Aorta (tissue), 5 donors: Measurements from ENCODE around the gene QSOX2. TPM values are rescaled to one million over a fixed set of nuclear protein-coding genes. Genes with fewer than 3 reads are reported as not detected.

Experiments
- ATAC-seq: fragments of 200-7000 bp; cut with Tn5 transposase; one replicate; pipeline ENCODE4 v1.9.1; 2022; ENCODE audit warnings: moderate library complexity; ENCODE audit not compliant: low FRiP score
- DNase-seq, 2 donors: peaks; one replicate each; pipeline ENCODE4 v3.0.0-alpha.2; 2020
- H3K27ac ChIP-seq, 2 donors: one replicate each; pipeline ENCODE4 v1.5.1; 2013; ENCODE audit warnings: low read length in 2 of 2, mild to moderate bottlenecking in 2 of 2, moderate library complexity in 2 of 2, control low read depth in 1 of 2, inconsistent platforms in 1 of 2, low read depth in 1 of 2
- H3K27me3 ChIP-seq, 2 donors: one replicate each; pipeline ENCODE4 v1.6.1; 2013; ENCODE audit warnings: control low read depth in 1 of 2, low read length in 1 of 2, mild to moderate bottlenecking in 1 of 2, moderate library complexity in 1 of 2; ENCODE audit not compliant: insufficient read depth in 2 of 2, control insufficient read depth in 1 of 2
- H3K36me3 ChIP-seq, 2 donors: one replicate each; pipeline ENCODE4 v1.6.1; 2013; ENCODE audit warnings: control low read depth in 1 of 2, low read length in 1 of 2, mild to moderate bottlenecking in 1 of 2; ENCODE audit not compliant: insufficient read depth in 2 of 2, control insufficient read depth in 1 of 2
- H3K4me1 ChIP-seq, 2 donors: one replicate each; pipeline ENCODE4 v1.6.1; 2013; ENCODE audit warnings: low read length in 2 of 2, control low read depth in 1 of 2, mild to moderate bottlenecking in 1 of 2, moderate library complexity in 1 of 2; ENCODE audit not compliant: insufficient read depth in 2 of 2, control insufficient read depth in 1 of 2
- H3K4me3 ChIP-seq, 2 donors: one replicate each; pipeline ENCODE4 v1.5.1; 2013; ENCODE audit warnings: low read length in 2 of 2, control low read depth in 1 of 2, mild to moderate bottlenecking in 1 of 2
- H3K9me3 ChIP-seq: one replicate; pipeline ENCODE4 v1.6.1; 2013; ENCODE audit warnings: mild to moderate bottlenecking, low read length; ENCODE audit not compliant: control insufficient read depth
- WGBS, 2 donors: extraction: QIAGEN DNeasy Blood & Tissue Kit; methylation state at CpG; one replicate each; pipeline ENCODE4 v1.1.7; 2013; 5-methylcytosine and 5-hydroxymethylcytosine counted together
- intact Hi-C, 2 donors: fragments of 100-400 bp; cut with DNase I; formaldehyde crosslinking; loops; one replicate each; pipeline versions ENCODE4 v1.14.2 to v1.15.0; 2022
- polyA plus RNA-seq, 2 donors: library from polyadenylated mRNA; stranded (reverse); fragments of 200-250 nt; gene quantifications; one replicate each; pipeline ENCODE4 v1.2.3, GENCODE V29; 2013
- total RNA-seq, 2 donors: library from RNA; stranded (reverse); fragmentation: NEBNext Ultra II Directional; extraction: Animal tissue kit (Norgen Biotek cat#: 25700); gene quantifications; one replicate each; pipeline ENCODE4 v1.2.1, GENCODE V29; 2021
- donor health status: healthy with polysubstance abuse.
- donor health status: Bipolar disorder and iron deficiency.
- donor health status: DM: no; HTN: no; CAD: no.
- donor health status: DM: no; HTN: no; CAD: no.
- donor health status: DM: yes; HTN: yes; CAD: no.

Gene QSOX2
- total and polyA plus RNA-seq, 4 donors, result 1.0 to 7.9 (median 6.3) TPM

- Histone ChIP-seq H3K4me3 (no peak overlapping the region), H3K9me3 (no peaks in the 10 kb centered on the region), H3K4me1 (no peaks in the 10 kb centered on the region), H3K36me3 (no peaks in the 10 kb centered on the region), H3K27me3 (no peaks in the 10 kb centered on the region), H3K27ac (no peak overlapping the region)
- ATAC-seq, result no peak
- 85 to 89% methylated on average over 7 of the region's 7 CpGs for WGBS, 2 donors
- DNase-seq, result no peak
- intact Hi-C loops, result no loop called here
Observed at GRCh38 chr9:136190237-136190601, 55.4 kb downstream of the QSOX2 start.

GRCh38 chr9:136189394-136190236 lies 56.0 kb downstream of the QSOX2 start:
- DNase-seq (no peak), ATAC-seq (no peak)
- H3K27me3 ChIP-seq, result no peaks in the 10 kb centered on the region
- intact Hi-C loops, result no loop called here
- 72 to 85% methylated on average over 28 of the region's 28 CpGs for WGBS, 2 donors
- H3K4me3 ChIP-seq, result no peak overlapping the region
- no peaks in the 10 kb centered on the region for H3K4me1 ChIP-seq
- H3K9me3 ChIP-seq, result no peaks in the 10 kb centered on the region
- H3K36me3 ChIP-seq, result no peaks in the 10 kb centered on the region
- H3K27ac ChIP-seq, result no peak overlapping the region

- Histone ChIP-seq H3K9me3 (no peaks in the 10 kb centered on the region), H3K36me3 (no peaks in the 10 kb centered on the region), H3K27me3 (no peaks in the 10 kb centered on the region), H3K27ac (no peak overlapping the region), H3K4me3 (no peak overlapping the region), H3K4me1 (no peaks in the 10 kb centered on the region)
- DNase-seq, result no peak
- no peak for ATAC-seq
- 71 to 78% methylated on average over 25 of the region's 25 CpGs for WGBS, 2 donors
- intact Hi-C loops, result no loop called here
Observed at GRCh38 chr9:136187683-136188586, 57.7 kb downstream of the QSOX2 start.

- H3K36me3 ChIP-seq, result no peaks in the 10 kb centered on the region
- intact Hi-C loops, result no loop called here
- WGBS, 2 donors, result 93 to 94% methylated on average over 18 of the region's 18 CpGs
- no peak for ATAC-seq
- H3K4me3 ChIP-seq, result no peak overlapping the region
- no peaks in the 10 kb centered on the region for H3K4me1 ChIP-seq
- H3K27me3 ChIP-seq, result no peaks in the 10 kb centered on the region
- DNase-seq, result no peak
- H3K9me3 ChIP-seq, result no peaks in the 10 kb centered on the region
- H3K27ac ChIP-seq, result no peak overlapping the region
Observed at GRCh38 chr9:136187197-136187596, 58.4 kb downstream of the QSOX2 start.

GRCh38 chr9:136186386-136186785 lies 59.2 kb downstream of the QSOX2 start:
- 80 to 84% methylated on average over 14 of the region's 14 CpGs for WGBS, 2 donors
- intact Hi-C loops, result no loop called here
- no peaks in the 10 kb centered on the region for H3K9me3 ChIP-seq
- H3K27ac ChIP-seq, result no peak overlapping the region
- H3K27me3 ChIP-seq, result no peaks in the 10 kb centered on the region
- no peaks in the 10 kb centered on the region for H3K36me3 ChIP-seq
- no peak overlapping the region for H3K4me3 ChIP-seq
- no peaks in the 10 kb centered on the region for H3K4me1 ChIP-seq
- ATAC-seq (no peak), DNase-seq (no peak)

GRCh38 chr9:136185596-136186366 lies 59.8 kb downstream of the QSOX2 start:
- H3K27ac ChIP-seq, result no peak overlapping the region
- no peak for ATAC-seq
- H3K9me3 ChIP-seq, result no peaks in the 10 kb centered on the region
- no peaks in the 10 kb centered on the region for H3K36me3 ChIP-seq
- intact Hi-C loops, result no loop called here
- WGBS, 2 donors, result 73 to 77% methylated on average over 25 to 32 of the region's 32 CpGs
- no peaks in the 10 kb centered on the region for H3K27me3 ChIP-seq
- no peaks in the 10 kb centered on the region for H3K4me1 ChIP-seq
- no peak for DNase-seq
- H3K4me3 ChIP-seq, result no peak overlapping the region

- DNase-seq, result no peak
- WGBS, 2 donors, result 68 to 76% methylated on average over 19 of the region's 19 CpGs
- ATAC-seq, result no peak
- no peaks in the 10 kb centered on the region for H3K27me3 ChIP-seq
- H3K27ac ChIP-seq, result no peak overlapping the region
- no peak overlapping the region for H3K4me3 ChIP-seq
- intact Hi-C loops, result no loop called here
- H3K36me3 ChIP-seq, result no peaks in the 10 kb centered on the region
- no peaks in the 10 kb centered on the region for H3K4me1 ChIP-seq
- H3K9me3 ChIP-seq, result no peaks in the 10 kb centered on the region
Observed at GRCh38 chr9:136185066-136185465, 60.5 kb downstream of the QSOX2 start.

GRCh38 chr9:136182850-136183422 lies 62.7 kb downstream of the QSOX2 start:
- ATAC-seq (no peak), DNase-seq (no peak)
- Histone ChIP-seq H3K4me3 (no peak overlapping the region), H3K27me3 (no peaks in the 10 kb centered on the region), H3K9me3 (no peaks in the 10 kb centered on the region), H3K27ac (no peak overlapping the region), H3K36me3 (no peaks in the 10 kb centered on the region), H3K4me1 (no peaks in the 10 kb centered on the region)
- WGBS, 2 donors, result 88 to 90% methylated on average over 18 of the region's 18 CpGs
- intact Hi-C loops, result no loop called here
